GM12874 (cell line): ENCODE results near the gene COL7A1.

Experiments
- CTCF ChIP-seq: IDR thresholded peaks from 2 replicates; pipeline ENCODE4 v1.5.1; 2011; ENCODE audit warnings: low read depth, mild to moderate bottlenecking, control low read depth, low read length, moderate library complexity; ENCODE audit not compliant: insufficient read depth

Gene COL7A1

GRCh38 chr3:48628277-48629017, 33.3 kb upstream of the COL7A1 start:
- no peak for TF ChIP-seq CTCF

- TF ChIP-seq CTCF = no peak
These were observed 30.5 kb upstream of the COL7A1 start for GRCh38 chr3:48625600-48625999.

GRCh38 chr3:48624767-48625166, 29.6 kb upstream of the COL7A1 start:
- TF ChIP-seq CTCF = no peak

GRCh38 chr3:48623851-48624547, 28.9 kb upstream of the COL7A1 start:
- no peak for TF ChIP-seq CTCF

- TF ChIP-seq CTCF = no peak
These were observed 26.3 kb upstream of the COL7A1 start, which contains the start of gene TMEM89 for GRCh38 chr3:48621461-48621869. TSS of gene TMEM89 (minus strand) at chr3:48621769. CDS start at chr3:48621756, 13 bp downstream.

- no peak for TF ChIP-seq CTCF
These were observed 24.7 kb upstream of the COL7A1 start for GRCh38 chr3:48619541-48620524.

GRCh38 chr3:48617559-48617958, 22.4 kb upstream of the COL7A1 start:
- TF ChIP-seq CTCF = no peak
